SKM-1 (cell line): Measurements from ENCODE around the gene SLX4IP.

Source experiments
- DNase-seq: peaks from one replicate; lab custom pipeline; 2025; ENCODE audit not compliant: unreplicated experiment; lab: John Stamatoyannopoulos, UW

Gene SLX4IP

GRCh38 chr20:10644458-10645204 lies 209.5 kb downstream of the SLX4IP start:
- no peak for DNase-seq

GRCh38 chr20:10645205-10645570 lies 210.1 kb downstream of the SLX4IP start:
- no peak for DNase-seq

GRCh38 chr20:10646006-10646405 lies 210.9 kb downstream of the SLX4IP start:
- DNase-seq, result no peak

- DNase-seq, result no peak
These were observed 211.8 kb downstream of the SLX4IP start for GRCh38 chr20:10646886-10647420.

GRCh38 chr20:10647471-10647870 lies 212.4 kb downstream of the SLX4IP start:
- no peak for DNase-seq

GRCh38 chr20:10647909-10648308 lies 212.8 kb downstream of the SLX4IP start:
- DNase-seq, result no peak

- no peak for DNase-seq
These were observed 213.5 kb downstream of the SLX4IP start for GRCh38 chr20:10648651-10649050.

- no peak for DNase-seq
These were observed 214.1 kb downstream of the SLX4IP start for GRCh38 chr20:10649080-10649796.

GRCh38 chr20:10649797-10650160 lies 214.7 kb downstream of the SLX4IP start:
- no peak for DNase-seq

- no peak for DNase-seq
These were observed 216.3 kb downstream of the SLX4IP start for GRCh38 chr20:10651227-10651990.

- no peak for DNase-seq
These were observed 217.1 kb downstream of the SLX4IP start for GRCh38 chr20:10652185-10652584.

- DNase-seq, result no peak
These were observed 217.7 kb downstream of the SLX4IP start for GRCh38 chr20:10652660-10653261.

- no peak for DNase-seq
These were observed 218.6 kb downstream of the SLX4IP start for GRCh38 chr20:10653599-10654249.

- DNase-seq, result no peak
These were observed 219.1 kb downstream of the SLX4IP start for GRCh38 chr20:10654250-10654610.

GRCh38 chr20:10654630-10655029 lies 219.5 kb downstream of the SLX4IP start:
- no peak for DNase-seq

- DNase-seq, result no peak
These were observed 220.9 kb downstream of the SLX4IP start for GRCh38 chr20:10655720-10656669.

- no peak for DNase-seq
These were observed 222.3 kb downstream of the SLX4IP start for GRCh38 chr20:10657453-10657852.

- no peak for DNase-seq
These were observed 223.1 kb downstream of the SLX4IP start for GRCh38 chr20:10658051-10658823.
